Fibroblast of skin of left quadriceps (primary cell): Measurements from ENCODE around the gene S1PR4.
"Not testable (repeated sequence)": the region's sequence is repeated elsewhere in the genome, so short reads cannot be mapped to it uniquely, and the experiment has no call there.

Source experiments
- DNase-seq, 2 experiments: peaks; one replicate each; pipeline ENCODE4 v3.0.0-alpha.2; 2013; ENCODE audit warnings: low read depth in 2 of 2

S1PR4 gene

GRCh38 chr19:3194106-3195087 lies 15.8 kb downstream of the S1PR4 start:
- DNase-seq: no peak

DNA sequence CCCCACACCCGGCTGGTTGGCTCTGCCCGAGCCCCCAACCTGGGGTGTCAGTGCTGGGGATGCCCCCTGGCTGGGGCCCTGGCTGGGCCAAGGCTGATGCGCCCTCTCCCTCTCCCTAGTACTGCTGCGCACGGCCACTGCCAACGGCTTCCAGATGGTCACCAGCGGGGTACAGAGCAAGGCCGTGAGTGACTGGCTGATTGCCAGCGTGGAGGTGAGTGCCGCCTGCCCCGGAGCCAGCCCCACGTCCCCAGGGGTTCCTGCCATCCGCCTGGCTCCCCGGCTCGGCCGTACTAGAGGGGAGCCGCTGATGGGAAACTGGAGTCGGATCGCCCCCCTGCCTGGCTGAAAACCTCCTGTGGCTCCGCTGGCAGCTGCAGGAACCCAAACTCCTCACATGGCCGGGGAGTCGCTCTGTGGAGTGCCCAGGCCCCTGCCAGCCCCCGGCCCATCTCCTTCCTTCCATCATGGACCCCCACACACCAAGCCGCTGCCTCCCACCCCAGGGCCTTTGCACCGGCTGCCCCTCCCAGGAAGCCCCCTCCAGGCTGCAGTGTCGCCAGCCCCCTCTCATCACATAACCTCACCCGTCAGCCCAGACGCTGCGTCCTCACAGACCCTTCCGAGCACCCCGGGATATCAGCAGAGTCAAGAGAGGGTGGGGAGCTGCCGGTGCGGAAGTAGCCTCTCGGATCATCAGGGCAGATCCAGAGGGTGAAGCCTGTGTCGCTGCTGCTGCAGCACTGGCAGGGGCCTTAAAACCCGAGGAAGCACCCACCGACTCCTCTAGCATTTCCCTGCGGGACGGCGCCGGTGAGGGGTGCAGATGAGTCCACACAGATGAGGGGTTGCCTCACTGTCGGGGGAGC lies 17.7 kb downstream of the S1PR4 start:
- DNase-seq: no peak

DNA sequence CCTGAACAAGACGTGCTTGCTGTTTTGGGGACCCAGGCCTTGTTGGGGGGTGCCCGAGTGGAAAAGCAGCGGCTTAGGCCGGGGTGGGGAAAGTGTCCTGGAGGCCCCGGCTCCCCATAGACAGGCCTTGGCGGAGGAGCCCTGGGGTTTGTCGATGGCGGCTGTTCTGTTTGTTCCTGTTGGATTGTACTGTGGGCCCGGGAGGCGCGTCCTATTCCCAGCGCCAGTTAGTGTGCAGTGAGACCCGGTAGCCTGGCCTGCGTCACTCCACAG lies 18.3 kb downstream of the S1PR4 start:
- no peak for DNase-seq

DNA sequence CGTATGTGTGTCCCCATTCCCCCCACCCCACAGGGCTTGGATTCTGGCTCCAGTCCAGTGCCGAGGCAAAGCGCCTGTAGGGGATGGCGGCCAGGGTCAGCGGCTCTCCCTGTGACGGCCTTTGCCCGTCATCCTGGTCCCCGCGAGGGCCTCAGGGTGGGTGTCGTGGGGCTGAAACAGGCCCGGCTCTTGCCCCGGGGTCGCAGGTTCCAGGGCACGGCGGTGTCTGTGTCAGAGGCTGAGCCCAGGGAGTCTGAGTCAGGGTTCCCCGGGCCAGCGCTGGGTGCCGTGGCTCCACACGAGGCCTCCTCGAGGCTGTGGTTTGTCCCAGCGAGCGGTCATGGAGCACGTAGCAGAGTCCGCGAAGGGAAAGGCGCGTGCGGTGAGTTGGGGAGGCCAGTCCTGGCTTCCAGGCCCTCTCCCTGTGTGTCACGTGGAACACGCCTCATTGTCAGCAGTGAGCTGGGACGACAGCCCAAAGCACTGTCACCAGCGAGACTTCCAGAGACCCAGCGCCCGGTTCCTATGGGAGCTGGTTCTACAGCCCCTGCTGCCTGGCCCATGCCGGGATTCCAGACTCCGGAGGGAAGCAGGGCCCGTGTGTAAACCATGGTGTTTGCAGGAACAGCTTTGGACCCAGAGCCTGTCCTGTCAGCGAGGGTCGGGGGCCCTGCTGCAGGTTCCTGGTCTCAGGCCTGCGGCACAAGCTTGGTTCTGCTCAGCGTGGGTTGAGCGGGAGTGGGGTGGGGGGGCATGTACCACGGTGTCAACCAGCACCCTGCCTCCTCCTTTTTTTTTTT lies 20.5 kb downstream of the S1PR4 start:
- DNase-seq: no peak

DNA sequence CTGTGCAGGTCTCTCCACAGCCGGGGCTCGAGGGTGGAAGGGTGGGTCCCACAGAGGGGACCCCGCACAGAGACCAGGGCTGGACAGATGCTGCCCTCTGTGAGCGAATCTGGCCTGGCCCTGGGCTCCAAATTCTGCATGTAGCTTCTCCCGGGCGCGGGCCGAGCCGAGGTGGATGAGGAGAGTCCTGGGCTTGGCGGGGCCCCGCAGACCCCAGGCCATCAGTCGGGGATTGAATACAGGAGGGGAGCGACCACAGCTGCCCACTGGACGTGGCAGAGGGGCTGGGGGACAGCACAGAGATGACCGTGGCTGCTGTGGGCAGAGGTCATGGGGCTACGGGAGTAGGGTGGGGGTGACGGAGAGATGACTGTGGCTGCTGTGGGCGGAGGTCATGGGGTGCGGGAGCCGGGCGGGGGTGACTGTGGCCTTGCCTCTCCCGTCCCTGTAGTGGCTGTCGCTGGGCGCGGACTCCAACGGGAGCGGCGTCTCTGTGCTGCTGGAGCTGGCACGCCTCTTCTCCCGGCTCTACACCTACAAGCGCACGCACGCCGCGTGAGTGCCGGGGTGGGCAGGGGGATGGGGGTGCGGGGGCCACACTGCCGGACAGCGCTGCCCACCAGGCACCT lies 22.6 kb downstream of the S1PR4 start:
- DNase-seq: no peak

DNA sequence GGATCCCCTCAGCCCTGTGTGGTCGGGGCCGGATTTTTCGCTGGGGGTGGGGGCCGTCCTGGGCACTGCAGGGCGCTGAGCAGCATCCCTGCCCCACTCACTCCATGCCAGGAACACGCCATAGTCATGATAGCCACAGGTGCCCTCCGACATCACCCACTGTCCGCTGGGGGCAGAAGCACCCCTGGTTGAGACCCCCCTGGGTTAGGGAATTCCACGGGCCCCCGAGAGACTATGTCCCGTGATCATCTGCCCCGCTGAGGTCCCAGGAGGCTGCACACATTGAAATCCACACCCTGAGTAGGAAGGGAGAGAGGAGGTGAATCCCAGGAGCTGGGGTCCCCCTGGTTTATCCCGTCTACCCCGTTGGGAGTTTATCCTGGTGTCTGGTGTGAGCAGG lies 23.3 kb downstream of the S1PR4 start:
- no peak for DNase-seq

DNA sequence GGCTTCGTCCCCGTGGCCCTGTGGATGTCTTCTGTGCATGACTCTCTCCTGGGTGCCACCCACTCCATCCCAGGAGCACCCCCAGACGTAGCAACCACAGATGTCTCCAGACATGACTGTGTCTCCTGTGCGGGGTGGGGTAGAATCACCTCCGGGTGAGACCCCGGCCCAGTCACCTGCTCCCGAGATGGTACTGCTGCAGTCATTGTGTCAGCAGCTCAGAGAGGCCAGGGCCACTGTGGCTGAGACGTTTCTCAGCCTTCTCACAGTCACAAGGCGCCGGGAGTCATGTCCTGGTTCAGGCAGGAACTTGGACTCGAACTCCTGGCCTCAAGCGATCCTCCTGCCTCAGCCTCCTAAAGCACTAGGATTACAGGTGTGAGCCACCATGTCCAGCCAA lies 23.8 kb downstream of the S1PR4 start:
- no peak for DNase-seq

GRCh38 chr19:3202895-3203294 lies 24.3 kb downstream of the S1PR4 start:
- not testable (repeated sequence) for DNase-seq

DNA sequence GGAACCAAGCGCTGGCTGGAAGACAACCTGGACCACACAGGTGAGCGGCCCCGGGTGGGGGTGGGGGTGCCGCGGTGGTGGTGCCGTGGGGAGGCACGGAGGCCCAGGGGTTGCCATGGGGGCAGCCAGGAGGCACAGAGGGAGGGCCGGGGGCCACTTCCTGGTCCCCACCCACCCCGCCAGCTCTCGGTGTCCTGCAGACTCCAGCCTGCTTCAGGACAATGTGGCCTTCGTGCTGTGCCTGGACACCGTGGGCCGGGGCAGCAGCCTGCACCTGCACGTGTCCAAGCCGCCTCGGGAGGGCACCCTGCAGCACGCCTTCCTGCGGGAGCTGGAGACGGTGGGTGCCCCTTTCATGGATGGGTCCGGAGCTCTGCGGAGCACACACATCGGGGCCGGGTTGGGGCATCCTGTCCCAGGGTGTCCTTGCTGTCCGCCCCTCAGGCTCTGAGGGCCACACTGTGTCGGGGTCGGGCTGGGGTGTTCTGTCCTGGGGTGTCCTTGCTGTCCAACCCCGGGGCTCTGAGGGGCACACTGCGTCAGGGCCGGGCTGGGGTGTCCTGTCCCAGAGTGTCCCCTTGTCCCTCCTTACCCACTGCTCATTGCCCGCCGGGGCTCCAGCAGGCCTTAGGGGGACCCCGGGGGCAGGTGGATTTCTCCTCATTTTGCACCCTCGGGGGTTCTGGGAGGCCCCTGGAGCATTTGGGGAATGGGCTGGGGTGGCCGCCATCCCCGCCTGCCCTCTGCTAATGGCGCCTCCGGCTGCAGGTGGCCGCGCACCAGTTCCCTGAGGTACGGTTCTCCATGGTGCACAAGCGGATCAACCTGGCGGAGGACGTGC lies 25.5 kb downstream of the S1PR4 start:
- no peak for DNase-seq

DNA sequence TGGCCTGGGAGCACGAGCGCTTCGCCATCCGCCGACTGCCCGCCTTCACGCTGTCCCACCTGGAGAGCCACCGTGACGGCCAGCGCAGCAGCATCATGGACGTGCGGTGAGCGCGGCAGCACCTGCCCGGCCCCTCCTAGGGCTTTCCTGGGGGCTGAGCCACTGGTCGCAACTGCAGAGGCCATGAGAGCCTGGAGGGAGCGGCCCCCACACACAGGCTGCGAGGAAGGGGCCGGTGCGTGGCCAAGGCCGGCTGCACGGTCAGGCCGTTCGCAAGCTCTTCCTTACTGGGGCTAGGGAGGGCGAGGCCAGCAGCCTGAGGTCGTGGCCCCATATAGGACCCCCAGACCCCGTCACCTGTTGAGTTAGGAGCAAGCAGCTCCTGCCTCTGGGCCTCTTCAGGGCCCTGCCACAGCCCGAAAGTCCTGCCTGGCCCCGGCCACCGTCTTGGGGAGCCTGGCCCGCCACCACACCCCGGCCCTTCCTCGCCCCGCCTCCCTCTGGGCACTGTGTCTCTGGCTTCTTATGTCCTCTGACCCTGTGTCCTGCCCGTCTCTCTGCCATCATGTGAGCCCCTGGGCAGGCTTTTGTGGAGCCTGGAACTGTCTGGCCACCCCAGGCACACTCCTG lies 26.2 kb downstream of the S1PR4 start:
- DNase-seq: no peak

- no peak for DNase-seq
These were observed 27.8 kb downstream of the S1PR4 start for GRCh38 chr19:3206216-3206953.

DNA sequence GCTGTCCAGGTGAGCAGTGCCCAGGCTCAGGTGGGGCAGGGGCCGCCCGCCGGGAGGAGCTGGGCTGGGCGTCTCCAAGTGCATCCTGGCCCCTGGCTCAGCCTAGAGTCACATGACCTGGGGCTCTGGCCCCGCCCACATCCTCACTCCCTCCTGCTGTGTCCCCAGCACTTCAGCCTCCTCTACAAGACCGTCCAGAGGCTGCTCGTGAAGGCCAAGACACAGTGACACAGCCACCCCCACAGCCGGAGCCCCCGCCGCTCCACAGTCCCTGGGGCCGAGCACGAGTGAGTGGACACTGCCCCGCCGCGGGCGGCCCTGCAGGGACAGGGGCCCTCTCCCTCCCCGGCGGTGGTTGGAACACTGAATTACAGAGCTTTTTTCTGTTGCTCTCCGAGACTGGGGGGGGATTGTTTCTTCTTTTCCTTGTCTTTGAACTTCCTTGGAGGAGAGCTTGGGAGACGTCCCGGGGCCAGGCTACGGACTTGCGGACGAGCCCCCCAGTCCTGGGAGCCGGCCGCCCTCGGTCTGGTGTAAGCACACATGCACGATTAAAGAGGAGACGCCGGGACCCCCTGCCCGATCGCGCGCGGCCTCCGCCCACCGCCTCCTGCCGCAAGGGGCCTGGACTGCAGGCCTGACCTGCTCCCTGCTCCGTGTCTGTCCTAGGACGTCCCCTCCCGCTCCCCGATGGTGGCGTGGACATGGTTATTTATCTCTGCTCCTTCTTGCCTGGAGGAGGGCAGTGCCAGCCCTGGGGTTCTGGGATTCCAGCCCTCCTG lies 29.1 kb downstream of the S1PR4 start:
- no peak for DNase-seq

GRCh38 chr19:3208317-3209207 lies 30.0 kb downstream of the S1PR4 start:
- DNase-seq: no peak

GRCh38 chr19:3210347-3211017 lies 31.9 kb downstream of the S1PR4 start:
- DNase-seq: no peak

GRCh38 chr19:3211191-3211590 lies 32.6 kb downstream of the S1PR4 start:
- no peak for DNase-seq

- no peak for DNase-seq
These were observed 34.6 kb downstream of the S1PR4 start for GRCh38 chr19:3213159-3213558.

- no peak for DNase-seq
These were observed 38.3 kb downstream of the S1PR4 start for GRCh38 chr19:3216874-3217273.
